Anterior cingulate cortex (tissue), 58 donors: ENCODE measurements around the gene TBX18.
A peak's percentile ranks its signal among the peaks of the same experiment; 100 is the strongest.

Source experiments
- DNase-seq, 58 donors: peaks; one replicate each; lab custom pipeline; 2025; lab: John Stamatoyannopoulos, UW

Gene TBX18

GRCh38 chr6:84685983-84686584 lies 78.3 kb downstream of the TBX18 start:
- no peak for DNase-seq

GRCh38 chr6:84681693-84682326 lies 82.6 kb downstream of the TBX18 start:
- DNase-seq: no peak

GRCh38 chr6:84675651-84676050 lies 88.7 kb downstream of the TBX18 start:
- no peak for DNase-seq

GRCh38 chr6:84674395-84674794 lies 90.0 kb downstream of the TBX18 start:
- no peak for DNase-seq

- DNase-seq: peak in 9 of 58 donors; percentile 1 to 6 (median 3)
These were observed 93.2 kb downstream of the TBX18 start for GRCh38 chr6:84671183-84671582.

GRCh38 chr6:84669945-84670344 lies 94.5 kb downstream of the TBX18 start:
- DNase-seq: no peak

- no peak for DNase-seq
These were observed 96.9 kb downstream of the TBX18 start for GRCh38 chr6:84667252-84668213.

GRCh38 chr6:84665401-84665800 lies 99.0 kb downstream of the TBX18 start:
- DNase-seq: no peak

- no peak for DNase-seq
These were observed 100.5 kb downstream of the TBX18 start for GRCh38 chr6:84663866-84664265.

- no peak for DNase-seq
These were observed 106.9 kb downstream of the TBX18 start for GRCh38 chr6:84657486-84657885.

- no peak for DNase-seq
These were observed 107.4 kb downstream of the TBX18 start for GRCh38 chr6:84657025-84657424.

GRCh38 chr6:84653027-84653551 lies 111.3 kb downstream of the TBX18 start:
- no peak for DNase-seq

- DNase-seq: no peak
These were observed 111.9 kb downstream of the TBX18 start for GRCh38 chr6:84652356-84653026.

- no peak for DNase-seq
These were observed 112.8 kb downstream of the TBX18 start for GRCh38 chr6:84651583-84651982.

- no peak for DNase-seq
These were observed 116.0 kb downstream of the TBX18 start for GRCh38 chr6:84648444-84648843.

GRCh38 chr6:84645563-84646266 lies 118.7 kb downstream of the TBX18 start:
- DNase-seq: no peak

GRCh38 chr6:84645000-84645399 lies 119.4 kb downstream of the TBX18 start:
- DNase-seq: no peak

GRCh38 chr6:84643778-84644177 lies 120.6 kb downstream of the TBX18 start:
- no peak for DNase-seq

- DNase-seq: no peak
These were observed 123.3 kb downstream of the TBX18 start for GRCh38 chr6:84641076-84641475.

- no peak for DNase-seq
These were observed 125.0 kb downstream of the TBX18 start for GRCh38 chr6:84639396-84639795.
